NCI-H2029 (cell line): Measurements from ENCODE around the gene DHPS.
"Not testable (repeated sequence)": the region's sequence is repeated elsewhere in the genome, so short reads cannot be mapped to it uniquely, and the experiment has no call there.

ENCODE experiments used
- DNase-seq: peaks from one replicate; lab custom pipeline; 2025; lab: John Stamatoyannopoulos, UW

DHPS gene

GRCh38 chr19:12646551-12646950 lies 35.1 kb downstream of the DHPS start:
- no peak for DNase-seq

GRCh38 chr19:12643716-12644115 lies 38.0 kb downstream of the DHPS start:
- not testable (repeated sequence) for DNase-seq

- no peak for DNase-seq
These were observed 39.2 kb downstream of the DHPS start for GRCh38 chr19:12642506-12642905.

GRCh38 chr19:12641456-12641855 lies 40.2 kb downstream of the DHPS start:
- DNase-seq = no peak

GRCh38 chr19:12639901-12640613 lies 41.6 kb downstream of the DHPS start:
- DNase-seq = peak; percentile 59

GRCh38 chr19:12638611-12639182 lies 43.0 kb downstream of the DHPS start:
- no peak for DNase-seq

GRCh38 chr19:12636631-12637030 lies 45.0 kb downstream of the DHPS start:
- DNase-seq = no peak

GRCh38 chr19:12629215-12629614 lies 52.5 kb downstream of the DHPS start:
- DNase-seq = no peak

GRCh38 chr19:12628040-12629022 lies 53.3 kb downstream of the DHPS start:
- DNase-seq = no peak

- no peak for DNase-seq
These were observed 54.7 kb downstream of the DHPS start for GRCh38 chr19:12626958-12627357.
